ENCODE data around the gene MB21D2. TPM values are rescaled to one million over a fixed set of nuclear protein-coding genes. Genes with fewer than 3 reads are reported as not detected.

Gene MB21D2
- total and polyA plus RNA-seq, 2 of the 8 experiments (the other 6 are each of a cell fraction or from before 2014, with no cell fraction given) = 10.0 to 21.0 TPM

GRCh38 chr3:192875971-192876565 is 41.6 kb downstream of the MB21D2 start:
- Histone ChIP-seq H2AK5ac (ENCODE audit: low read depth, low read length) (no peak overlapping the region), H3K9ac (replicated peaks in 1 of 4; ENCODE audit: extremely low read depth in 1 of 4, low read depth in 3 of 4, low read length in 3 of 4) (no peak overlapping the region), H3K4me1 (replicated peaks in 1 of 4; ENCODE audit: control insufficient read depth in 3 of 4, insufficient read depth in 4 of 4, low read length in 3 of 4) (peaks cover 2 to 10% (median 6%) of the 10 kb centered on the region in 4 experiments), H3K56ac (replicated peaks; ENCODE audit: insufficient read length, low read depth, low read length) (no peak overlapping the region), H2BK20ac (ENCODE audit: low read length) (no peak overlapping the region), H4K8ac (ENCODE audit: extremely low read depth, insufficient read depth, low read length) (no peak overlapping the region), H3K18ac (ENCODE audit: extremely low read depth, low read length) (no peak overlapping the region), H2BK12ac (ENCODE audit: low read depth, low read length) (no peak overlapping the region), H3K79me1 (ENCODE audit: low read depth, low read length) (no peaks in the 10 kb centered on the region; the same call in 1 of the 2 replicates), H2AFZ (ENCODE audit: low read length) (no peak overlapping the region), H3K4me2 (ENCODE audit: insufficient read depth in 1 of 2, low read depth in 2 of 2, low read length in 2 of 2) (no peak overlapping the region), H2BK120ac (replicated peaks; ENCODE audit: low read depth, low read length) (no peak overlapping the region), H3K9me3 (ENCODE audit: insufficient read depth in 2 of 2, low read depth in 1 of 2, low read length in 1 of 2) (no peaks in the 10 kb centered on the region; a peak in 1 of 4 replicates), H4K20me1 (replicated peaks in 1 of 2; ENCODE audit: control insufficient read depth in 1 of 2, insufficient read depth in 2 of 2, low read length in 2 of 2) (peaks cover 0 to 2% of the 10 kb centered on the region in 2 experiments), H4K5ac (ENCODE audit: insufficient read length, low read depth, low read length) (no peak overlapping the region), H2BK15ac (ENCODE audit: low read length) (no peak overlapping the region), H3K4me3 (ENCODE audit: extremely low read depth in 1 of 4, insufficient read depth in 2 of 4, low read depth in 3 of 4, low read length in 4 of 4) (no peak overlapping the region), H3K14ac (ENCODE audit: insufficient read length) (no peak overlapping the region), H3K23me2 (ENCODE audit: low read depth, low read length) (no peaks in the 10 kb centered on the region), H3K27ac (ENCODE audit: low read depth, low read length) (no peak overlapping the region), H3K36me3 (ENCODE audit: control insufficient read depth in 2 of 4, insufficient read depth in 4 of 4, low read length in 3 of 4) (no peaks in the 10 kb centered on the region), H2BK5ac (ENCODE audit: low read depth, low read length) (no peak overlapping the region), H4K91ac (replicated peaks; ENCODE audit: insufficient read length, low read length) (no peak overlapping the region), H3K4ac (replicated peaks; ENCODE audit: insufficient read length, low read depth, low read length) (no peak overlapping the region), H3K79me2 (ENCODE audit: control insufficient read depth in 1 of 2, insufficient read depth in 2 of 2, low read length in 2 of 2) (peaks cover 13 to 78% of the 10 kb centered on the region in 2 experiments), H3K27me3 (replicated peaks in 1 of 4; ENCODE audit: control insufficient read depth in 3 of 4, extremely low read depth in 1 of 4, insufficient read depth in 3 of 4, low read length in 3 of 4) (no peaks in the 10 kb centered on the region), H3K23ac (ENCODE audit: insufficient read length) (no peak overlapping the region)
- DNase-seq (ENCODE audit: low read depth in 1 of 2, low spot score in 2 of 2) (no peak), FAIRE-seq (no peak)
- CTCF ChIA-PET (ENCODE audit: partially characterized antibody) = interaction anchor here (1.0 kb wide), 1 partner anchor 16 kb away, joined by 3 read pairs; no protein-coding TSS in a partner anchor
- WGBS, 2 experiments (ENCODE audit: extremely low coverage in 1 of 2, insufficient coverage in 1 of 2, insufficient read length in 1 of 2, insufficient replicate concordance in 2 of 2, low coverage in 1 of 2, low lambda C conversion rate in 2 of 2, missing lambda C conversion rate in 1 of 2) = 93% methylated on average over 3 of the region's 3 CpGs; no CpG with 5 or more reads in 1 of the 2 experiments
- POLR2A ChIA-PET (ENCODE audit: partially characterized antibody) = no interaction called here
- TF ChIP-seq SUZ12 (IDR thresholded peaks at IDR 0.05; ENCODE audit: low read length) = no peak
- TF ChIP-seq SP2 (IDR thresholded peaks at IDR 0.05; ENCODE audit: low read length) = no peak
- no peak for TF ChIP-seq CBX8 (IDR thresholded peaks at IDR 0.05; ENCODE audit: borderline replicate concordance, low read depth, low read length)
- TF ChIP-seq SP1 (IDR thresholded peaks at IDR 0.05; ENCODE audit: low read depth, low read length) = no peak
- TF ChIP-seq EZH2 (IDR thresholded peaks at IDR 0.05; ENCODE audit: low read depth, low read length, severe bottlenecking) = no peak

Data from H1 (cell line).